HAP-1 (cell line): ENCODE results near the gene LENEP.

Experiments used
- DNase-seq, 2 experiments: peaks; one replicate each; pipeline ENCODE4 v3.0.0-alpha.2; 2016 to 2020; ENCODE audit warnings: low spot score in 2 of 2
- H3K27me3 ChIP-seq: fragments of 250-450 bp; sonication (Bioruptor Pico); 2 replicates; pipeline ENCODE4 v1.5.1; 2020; ENCODE audit warnings: low read depth, mild to moderate bottlenecking, moderate library complexity
- H3K36me3 ChIP-seq: fragments of 250-450 bp; sonication (Bioruptor Pico); replicated peaks from 2 replicates; pipeline ENCODE4 v1.5.1; 2020; ENCODE audit warnings: mild to moderate bottlenecking
- H3K4me1 ChIP-seq: fragments of 250-450 bp; sonication (Bioruptor Pico); 2 replicates; pipeline ENCODE4 v1.5.1; 2020; ENCODE audit warnings: mild to moderate bottlenecking
- H3K4me3 ChIP-seq: fragments of 250-450 bp; sonication (Bioruptor Pico); 2 replicates; pipeline ENCODE4 v1.5.1; 2020; ENCODE audit warnings: mild to moderate bottlenecking, moderate library complexity
- H3K9me3 ChIP-seq: fragments of 250-450 bp; sonication (Bioruptor Pico); 2 replicates; pipeline ENCODE4 v1.5.1; 2020; ENCODE audit warnings: mild to moderate bottlenecking, moderate library complexity
- in situ Hi-C: fragments of 300-500 bp; cut with MboI; formaldehyde crosslinking; loops from 3 replicates; pipeline ENCODE4 v1.14.3; 2020; ENCODE audit warnings: low sequenced_read_pairs, inconsistent platforms, mixed read lengths

Gene LENEP

GRCh38 chr1:154993572-154994268 lies at the start of gene LENEP:
Gene LENEP (plus strand): TSS chr1:154993586. CDS start chr1:154993608, 22 bp downstream.
- no peak for DNase-seq
- Histone ChIP-seq H3K9me3 (no peaks in the 10 kb centered on the region), H3K27me3 (no peaks in the 10 kb centered on the region), H3K36me3 (peaks cover 29% of the 10 kb centered on the region), H3K4me1 (peaks cover 3% of the 10 kb centered on the region), H3K4me3 (no peak within 1 kb of the TSS)
- in situ Hi-C loops = no loop called here

- no peaks in the 10 kb centered on the region for H3K36me3 ChIP-seq
- DNase-seq = peak; percentile 58 to 75
- no peak overlapping the region for H3K4me3 ChIP-seq
- peaks cover 19% of the 10 kb centered on the region for H3K4me1 ChIP-seq
- no peaks in the 10 kb centered on the region for H3K27me3 ChIP-seq
- in situ Hi-C loops = no loop called here
- no peaks in the 10 kb centered on the region for H3K9me3 ChIP-seq
Measured at GRCh38 chr1:154943649-154944400, 49.6 kb upstream of the LENEP start.

- Histone ChIP-seq H3K9me3 (no peaks in the 10 kb centered on the region), H3K27me3 (no peaks in the 10 kb centered on the region), H3K36me3 (no peaks in the 10 kb centered on the region), H3K4me1 (peaks cover 19% of the 10 kb centered on the region), H3K4me3 (no peak overlapping the region)
- DNase-seq = no peak
- in situ Hi-C loops = no loop called here
Measured at GRCh38 chr1:154944401-154945159, 48.8 kb upstream of the LENEP start.

GRCh38 chr1:154945160-154945961 lies 48.0 kb upstream of the LENEP start:
- H3K4me1 ChIP-seq = peaks cover 15% of the 10 kb centered on the region
- DNase-seq = no peak
- no peaks in the 10 kb centered on the region for H3K9me3 ChIP-seq
- H3K36me3 ChIP-seq = no peaks in the 10 kb centered on the region
- in situ Hi-C loops = no loop called here
- H3K4me3 ChIP-seq = no peak overlapping the region
- no peaks in the 10 kb centered on the region for H3K27me3 ChIP-seq

- peaks cover 10% of the 10 kb centered on the region; the same call in 1 of the 2 replicates for H3K4me1 ChIP-seq
- no peaks in the 10 kb centered on the region for H3K27me3 ChIP-seq
- in situ Hi-C loops = no loop called here
- no peaks in the 10 kb centered on the region for H3K36me3 ChIP-seq
- DNase-seq = no peak
- H3K9me3 ChIP-seq = no peaks in the 10 kb centered on the region
- H3K4me3 ChIP-seq = no peak overlapping the region
Measured at GRCh38 chr1:154945962-154946850, 47.2 kb upstream of the LENEP start.

- H3K4me3 ChIP-seq = no peak overlapping the region
- no peaks in the 10 kb centered on the region for H3K36me3 ChIP-seq
- in situ Hi-C loops = no loop called here
- no peaks in the 10 kb centered on the region for H3K27me3 ChIP-seq
- H3K9me3 ChIP-seq = no peaks in the 10 kb centered on the region
- no peak for DNase-seq
- peaks cover 10% of the 10 kb centered on the region; the same call in 1 of the 2 replicates for H3K4me1 ChIP-seq
Measured at GRCh38 chr1:154948079-154948478, 45.3 kb upstream of the LENEP start.

GRCh38 chr1:154951901-154952657 lies 41.3 kb upstream of the LENEP start:
- in situ Hi-C loops = no loop called here
- H3K27me3 ChIP-seq = no peaks in the 10 kb centered on the region
- peaks cover 19% of the 10 kb centered on the region for H3K4me1 ChIP-seq
- H3K4me3 ChIP-seq = no peak overlapping the region
- no peaks in the 10 kb centered on the region for H3K36me3 ChIP-seq
- H3K9me3 ChIP-seq = no peaks in the 10 kb centered on the region
- no peak for DNase-seq

- H3K9me3 ChIP-seq = no peaks in the 10 kb centered on the region
- H3K4me3 ChIP-seq = no peak overlapping the region
- peaks cover 19% of the 10 kb centered on the region for H3K4me1 ChIP-seq
- no peaks in the 10 kb centered on the region for H3K36me3 ChIP-seq
- no peaks in the 10 kb centered on the region for H3K27me3 ChIP-seq
- DNase-seq = no peak
- in situ Hi-C loops = no loop called here
Measured at GRCh38 chr1:154952664-154953063, 40.7 kb upstream of the LENEP start.

GRCh38 chr1:154953611-154954038 lies 39.8 kb upstream of the LENEP start:
- in situ Hi-C loops = no loop called here
- no peak for DNase-seq
- no peak overlapping the region for H3K4me3 ChIP-seq

GRCh38 chr1:154954541-154954940 lies 38.8 kb upstream of the LENEP start:
- H3K9me3 ChIP-seq = no peaks in the 10 kb centered on the region
- H3K27me3 ChIP-seq = no peaks in the 10 kb centered on the region
- H3K4me3 ChIP-seq = no peak overlapping the region
- peaks cover 15% of the 10 kb centered on the region for H3K36me3 ChIP-seq
- DNase-seq = no peak
- peaks cover 19% of the 10 kb centered on the region for H3K4me1 ChIP-seq
- in situ Hi-C loops = no loop called here

More at GRCh38 chr1:154953611-154954038, 39.8 kb upstream of the LENEP start:
- H3K36me3 ChIP-seq = peaks cover 6% of the 10 kb centered on the region
- no peaks in the 10 kb centered on the region for H3K27me3 ChIP-seq
- no peaks in the 10 kb centered on the region for H3K9me3 ChIP-seq
- peaks cover 19% of the 10 kb centered on the region for H3K4me1 ChIP-seq

GRCh38 chr1:154955039-154955717 lies 38.2 kb upstream of the LENEP start:
- H3K4me3 ChIP-seq = peak overlapping the region; percentile 36
- H3K4me1 ChIP-seq = peaks cover 19% of the 10 kb centered on the region
- no peaks in the 10 kb centered on the region for H3K27me3 ChIP-seq
- peak; percentile 45 to 62 for DNase-seq
- in situ Hi-C loops = no loop called here
- no peaks in the 10 kb centered on the region for H3K9me3 ChIP-seq
- H3K36me3 ChIP-seq = peaks cover 19% of the 10 kb centered on the region
